OCI-LY1 (cell line): ENCODE results near the gene RABL2B.

Source experiments
- H2AFZ ChIP-seq: fragments of 200-600 bp; sonication (generic), shearing (Covaris generic); 2 replicates; pipeline ENCODE4 v1.6.0; 2014; ENCODE audit warnings: antibody characterized with exemption, mild to moderate bottlenecking, low read length
- H3F3A ChIP-seq: fragments of 200-600 bp; sonication (generic), shearing (Covaris generic); 2 replicates; pipeline ENCODE4 v1.6.0; 2014; ENCODE audit warnings: mild to moderate bottlenecking, antibody characterized with exemption, low read length, moderate library complexity; ENCODE audit not compliant: insufficient read depth
- H3K27ac ChIP-seq: fragments of 200-600 bp; sonication (generic); 2 replicates; pipeline ENCODE4 v1.5.1; 2014; ENCODE audit warnings: low read length, mixed run types, mild to moderate bottlenecking, low read depth; ENCODE audit not compliant: poor library complexity, severe bottlenecking
- H3K27me3 ChIP-seq: fragments of 200-600 bp; sonication (generic); 2 replicates; pipeline ENCODE4 v1.6.0; 2014; ENCODE audit warnings: antibody characterized with exemption, mild to moderate bottlenecking, low read length, moderate library complexity; ENCODE audit not compliant: insufficient read depth
- H3K36me3 ChIP-seq: fragments of 200-600 bp; sonication (generic); 2 replicates; pipeline ENCODE4 v1.6.1; 2014; ENCODE audit warnings: mild to moderate bottlenecking, antibody characterized with exemption, low read length, moderate library complexity, mixed read lengths; ENCODE audit not compliant: insufficient read depth
- H3K4me1 ChIP-seq: fragments of 200-600 bp; sonication (generic); 2 replicates; pipeline ENCODE4 v1.5.1; 2014; ENCODE audit warnings: mild to moderate bottlenecking, low read length, moderate library complexity; ENCODE audit not compliant: insufficient read depth, severe bottlenecking
- H3K4me2 ChIP-seq: fragments of 200-600 bp; sonication (generic), shearing (Covaris generic); 2 replicates; pipeline ENCODE4 v1.6.1; 2014; ENCODE audit warnings: low read length
- H3K4me3 ChIP-seq: fragments of 200-600 bp; sonication (generic); 2 replicates; pipeline ENCODE4 v1.5.1; 2014; ENCODE audit warnings: low read length, low read depth, mild to moderate bottlenecking, mixed read lengths; ENCODE audit not compliant: poor library complexity, severe bottlenecking
- H3K79me2 ChIP-seq: fragments of 200-600 bp; shearing (Covaris generic); 2 replicates; pipeline ENCODE4 v1.6.1; 2016; ENCODE audit warnings: mixed run types, low read length, mixed read lengths; ENCODE audit not compliant: insufficient read depth
- H3K9ac ChIP-seq: fragments of 200-600 bp; sonication (generic), shearing (Covaris generic); 2 replicates; pipeline ENCODE4 v1.6.1; 2014; ENCODE audit warnings: mild to moderate bottlenecking, low read length, mixed read lengths
- H3K9me2 ChIP-seq: fragments of 200-600 bp; sonication (generic), shearing (Covaris generic); 2 replicates; pipeline ENCODE4 v1.6.1; 2014; ENCODE audit warnings: low read depth, mild to moderate bottlenecking, low read length, mixed read lengths
- H3K9me3 ChIP-seq: fragments of 200-600 bp; shearing (Covaris generic); 2 replicates; pipeline ENCODE4 v1.6.1; 2014; ENCODE audit warnings: low read length, mixed read lengths
- H4K20me1 ChIP-seq: fragments of 200-600 bp; sonication (generic), shearing (Covaris generic); 2 replicates; pipeline ENCODE4 v1.6.0; 2016; ENCODE audit warnings: mild to moderate bottlenecking, low read length; ENCODE audit not compliant: insufficient read depth
- EZH2 ChIP-seq: fragments of 200-600 bp; sonication (generic), shearing (Covaris generic); IDR thresholded peaks from 2 replicates; pipeline ENCODE4 v1.8.0; 2017; ENCODE audit warnings: borderline replicate concordance, mixed run types, mild to moderate bottlenecking, antibody characterized with exemption, low read length, moderate library complexity, mixed read lengths
- TF ChIP-seq, protein P1 (sequence below): fragments of 200-600 bp; sonication (generic), shearing (Covaris generic); IDR thresholded peaks from 2 replicates; pipeline ENCODE4 v1.5.1; 2017; ENCODE audit warnings: mild to moderate bottlenecking, antibody characterized with exemption, low read length, moderate library complexity, mixed read lengths

The RABL2B gene

GRCh38 chr22:50734343-50734771, 49.1 kb downstream of the RABL2B start:
- Histone ChIP-seq H3F3A (no peaks in the 10 kb centered on the region), H4K20me1 (no peaks in the 10 kb centered on the region), H3K4me3 (no peak overlapping the region), H3K79me2 (no peaks in the 10 kb centered on the region), H3K27me3 (no peaks in the 10 kb centered on the region; the same call in 1 of the 2 replicates), H3K9me2 (no peaks in the 10 kb centered on the region), H3K9ac (no peak overlapping the region), H3K36me3 (no peaks in the 10 kb centered on the region), H3K4me1 (peaks cover 10% of the 10 kb centered on the region), H3K4me2 (no peak overlapping the region), H3K27ac (no peak overlapping the region), H2AFZ (no peak overlapping the region), H3K9me3 (no peaks in the 10 kb centered on the region)
- TF ChIP-seq EZH2: no peak
- TF ChIP-seq, protein P1, sequence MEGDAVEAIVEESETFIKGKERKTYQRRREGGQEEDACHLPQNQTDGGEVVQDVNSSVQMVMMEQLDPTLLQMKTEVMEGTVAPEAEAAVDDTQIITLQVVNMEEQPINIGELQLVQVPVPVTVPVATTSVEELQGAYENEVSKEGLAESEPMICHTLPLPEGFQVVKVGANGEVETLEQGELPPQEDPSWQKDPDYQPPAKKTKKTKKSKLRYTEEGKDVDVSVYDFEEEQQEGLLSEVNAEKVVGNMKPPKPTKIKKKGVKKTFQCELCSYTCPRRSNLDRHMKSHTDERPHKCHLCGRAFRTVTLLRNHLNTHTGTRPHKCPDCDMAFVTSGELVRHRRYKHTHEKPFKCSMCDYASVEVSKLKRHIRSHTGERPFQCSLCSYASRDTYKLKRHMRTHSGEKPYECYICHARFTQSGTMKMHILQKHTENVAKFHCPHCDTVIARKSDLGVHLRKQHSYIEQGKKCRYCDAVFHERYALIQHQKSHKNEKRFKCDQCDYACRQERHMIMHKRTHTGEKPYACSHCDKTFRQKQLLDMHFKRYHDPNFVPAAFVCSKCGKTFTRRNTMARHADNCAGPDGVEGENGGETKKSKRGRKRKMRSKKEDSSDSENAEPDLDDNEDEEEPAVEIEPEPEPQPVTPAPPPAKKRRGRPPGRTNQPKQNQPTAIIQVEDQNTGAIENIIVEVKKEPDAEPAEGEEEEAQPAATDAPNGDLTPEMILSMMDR: no peak

- Histone ChIP-seq H2AFZ (no peak overlapping the region), H3K9me2 (no peaks in the 10 kb centered on the region), H3K4me3 (no peak overlapping the region), H3F3A (no peaks in the 10 kb centered on the region), H3K9me3 (no peaks in the 10 kb centered on the region), H3K4me2 (no peak overlapping the region), H3K27ac (no peak overlapping the region), H3K4me1 (peaks cover 10% of the 10 kb centered on the region), H3K79me2 (no peaks in the 10 kb centered on the region), H4K20me1 (no peaks in the 10 kb centered on the region), H3K9ac (no peak overlapping the region), H3K27me3 (no peaks in the 10 kb centered on the region; the same call in 1 of the 2 replicates), H3K36me3 (no peaks in the 10 kb centered on the region)
- TF ChIP-seq EZH2: no peak
- TF ChIP-seq, protein P1: no peak
Measured at GRCh38 chr22:50733521-50734342, 49.7 kb downstream of the RABL2B start.

GRCh38 chr22:50732681-50733080, 50.8 kb downstream of the RABL2B start:
- H3K36me3 ChIP-seq: no peaks in the 10 kb centered on the region
- H3K79me2 ChIP-seq: no peaks in the 10 kb centered on the region
- TF ChIP-seq EZH2: no peak
- TF ChIP-seq, protein P1: no peak
- no peaks in the 10 kb centered on the region; the same call in 1 of the 2 replicates for H3K27me3 ChIP-seq
- no peaks in the 10 kb centered on the region for H3K9me3 ChIP-seq
- H3K4me2 ChIP-seq: no peak overlapping the region
- H3K27ac ChIP-seq: no peak overlapping the region
- no peak overlapping the region for H3K9ac ChIP-seq
- H2AFZ ChIP-seq: no peak overlapping the region
- no peak overlapping the region for H3K4me3 ChIP-seq
- no peaks in the 10 kb centered on the region for H3F3A ChIP-seq
- H3K4me1 ChIP-seq: peaks cover 10% of the 10 kb centered on the region
- no peaks in the 10 kb centered on the region for H4K20me1 ChIP-seq
- H3K9me2 ChIP-seq: no peaks in the 10 kb centered on the region
